Spleen (tissue), 7 donors: ENCODE measurements around the gene SASH1.

ENCODE experiments used
- POLR2AphosphoS5 ChIP-seq, 3 donors: sonication (generic); formaldehyde crosslinking; IDR thresholded peaks; one replicate each; pipeline ENCODE4 v1.5.1; 2017; ENCODE audit warnings: antibody characterized with exemption in 3 of 3
- TF ChIP-seq, protein P1 (sequence below), 11 experiments: fragments of 200-600 bp in 7 of 11; fragments of 450-650 bp in 4 of 11; sonication (generic) in 4 of 11; IDR thresholded peaks in 8 of 11; conservative IDR thresholded peaks in 3 of 11; 1 replicate in 7 of 11; 2 replicates in 4 of 11; pipeline versions ENCODE4 v1.4.0 to v1.8.0; 2016 to 2021; ENCODE audit warnings: antibody characterized with exemption in 11 of 11, inconsistent platforms in 4 of 11, mild to moderate bottlenecking in 1 of 11
- donor health status: DM: no; HTN: no; CAD: no; lungs with moderate emphysema.
- donor health status: DM: no; HTN: no; CAD: no.
- donor health status: DM: no; HTN: no; CAD: no.

DNA sequence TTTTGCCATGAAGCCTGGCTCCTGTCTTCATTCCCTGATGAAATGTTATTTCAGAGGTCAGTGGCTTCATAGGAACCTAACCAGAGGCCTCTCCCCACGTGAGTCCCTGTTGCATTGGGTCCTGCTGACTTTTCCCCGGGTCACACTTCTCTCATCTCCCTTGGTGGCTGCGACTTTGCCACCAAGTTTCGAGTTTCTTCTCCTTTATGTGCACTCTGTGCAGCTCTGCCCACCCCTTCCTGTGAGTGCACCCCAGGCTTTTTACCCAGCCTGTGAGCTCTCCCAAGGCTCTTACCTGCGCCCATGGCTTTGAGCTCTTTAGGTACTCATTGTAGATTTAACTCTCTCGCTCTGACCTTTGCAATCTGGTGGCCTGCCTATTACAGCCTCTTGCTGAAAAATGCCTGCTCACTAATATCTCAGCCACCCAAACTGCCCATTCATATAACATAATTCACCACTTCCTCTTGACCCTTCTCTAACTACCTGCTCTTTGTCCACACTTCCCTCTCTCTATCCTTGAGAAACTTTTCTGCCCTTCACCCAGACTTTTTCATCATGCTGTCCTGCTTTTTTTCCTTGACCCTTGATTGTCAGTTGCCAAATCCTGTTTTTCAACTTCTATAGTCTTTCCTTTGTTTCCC lies 105.9 kb downstream of the SASH1 start:
- TF ChIP-seq, protein P1, sequence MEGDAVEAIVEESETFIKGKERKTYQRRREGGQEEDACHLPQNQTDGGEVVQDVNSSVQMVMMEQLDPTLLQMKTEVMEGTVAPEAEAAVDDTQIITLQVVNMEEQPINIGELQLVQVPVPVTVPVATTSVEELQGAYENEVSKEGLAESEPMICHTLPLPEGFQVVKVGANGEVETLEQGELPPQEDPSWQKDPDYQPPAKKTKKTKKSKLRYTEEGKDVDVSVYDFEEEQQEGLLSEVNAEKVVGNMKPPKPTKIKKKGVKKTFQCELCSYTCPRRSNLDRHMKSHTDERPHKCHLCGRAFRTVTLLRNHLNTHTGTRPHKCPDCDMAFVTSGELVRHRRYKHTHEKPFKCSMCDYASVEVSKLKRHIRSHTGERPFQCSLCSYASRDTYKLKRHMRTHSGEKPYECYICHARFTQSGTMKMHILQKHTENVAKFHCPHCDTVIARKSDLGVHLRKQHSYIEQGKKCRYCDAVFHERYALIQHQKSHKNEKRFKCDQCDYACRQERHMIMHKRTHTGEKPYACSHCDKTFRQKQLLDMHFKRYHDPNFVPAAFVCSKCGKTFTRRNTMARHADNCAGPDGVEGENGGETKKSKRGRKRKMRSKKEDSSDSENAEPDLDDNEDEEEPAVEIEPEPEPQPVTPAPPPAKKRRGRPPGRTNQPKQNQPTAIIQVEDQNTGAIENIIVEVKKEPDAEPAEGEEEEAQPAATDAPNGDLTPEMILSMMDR (IDR thresholded peaks at IDR 0.05 in 8 of 11, conservative IDR thresholded peaks at IDR 0.05 in 3 of 11), result no peak
- peak in 2 of 3 donors; percentile 14 to 18 for TF ChIP-seq POLR2AphosphoS5 (IDR thresholded peaks at IDR 0.05)
